CD14-positive monocyte (primary cell): ENCODE data around the gene PTPRN2. TPM values are rescaled to one million over a fixed set of nuclear protein-coding genes. Genes with fewer than 3 reads are reported as not detected.
A peak's percentile ranks its signal among the peaks of the same experiment; 100 is the strongest.

Source experiments
- DNase-seq, 3 donors: peaks; one replicate each; pipeline ENCODE4 v3.0.0-alpha.2; 2011 to 2022
- H2AFZ ChIP-seq: 2 replicates; pipeline ENCODE4 v1.6.0; 2012; ENCODE audit warnings: mild to moderate bottlenecking, low read depth, low read length, inconsistent platforms; ENCODE audit not compliant: insufficient read depth, poor library complexity, severe bottlenecking
- H3K27ac ChIP-seq, 2 donors: 1 replicate in 1 of 2; 2 replicates in 1 of 2; pipeline ENCODE4 v1.5.1; 2012 to 2013; ENCODE audit warnings: low read length in 2 of 2, control low read depth in 1 of 2, inconsistent platforms in 1 of 2, low read depth in 1 of 2, mild to moderate bottlenecking in 1 of 2
- H3K27me3 ChIP-seq, 2 donors: one replicate each; pipeline versions ENCODE4 v1.6.0 to v1.6.1; 2011 to 2013; ENCODE audit warnings: low read length in 2 of 2; ENCODE audit not compliant: control insufficient read depth in 2 of 2, insufficient read depth in 2 of 2
- H3K36me3 ChIP-seq, 2 donors: replicated peaks in 1 of 2; 1 replicate in 1 of 2; 2 replicates in 1 of 2; pipeline versions ENCODE4 v1.5.1 to v1.6.1; 2012 to 2013; ENCODE audit warnings: low read length in 2 of 2, control low read depth in 1 of 2, inconsistent platforms in 1 of 2, mild to moderate bottlenecking in 1 of 2; ENCODE audit not compliant: insufficient read depth in 2 of 2, control insufficient read depth in 1 of 2
- H3K4me1 ChIP-seq, 2 donors: 1 replicate in 1 of 2; 2 replicates in 1 of 2; pipeline versions ENCODE4 v1.5.1 to v1.6.1; 2012 to 2013; ENCODE audit warnings: low read length in 2 of 2, control low read depth in 1 of 2, inconsistent platforms in 1 of 2, mild to moderate bottlenecking in 1 of 2, moderate library complexity in 1 of 2; ENCODE audit not compliant: insufficient read depth in 2 of 2, control insufficient read depth in 1 of 2
- H3K4me2 ChIP-seq: replicated peaks from 2 replicates; pipeline ENCODE3; 2012; ENCODE audit warnings: low read length, moderate library complexity, mild to moderate bottlenecking; ENCODE audit not compliant: poor library complexity, severe bottlenecking; ENCODE audit errors: extremely low read depth
- H3K4me3 ChIP-seq, 3 experiments: fragments of 200-600 bp in 1 of 3; sonication (generic) in 1 of 3; replicated peaks in 1 of 3; 1 replicate in 2 of 3; 2 replicates in 1 of 3; pipeline ENCODE4 v1.5.1; 2011 to 2013; ENCODE audit warnings: low read length in 3 of 3, mild to moderate bottlenecking in 3 of 3, control low read depth in 2 of 3, low read depth in 2 of 3, inconsistent platforms in 1 of 3, moderate library complexity in 1 of 3
- H3K79me2 ChIP-seq: 2 replicates; pipeline ENCODE4 v1.6.0; 2012; ENCODE audit warnings: mild to moderate bottlenecking, control low read depth, inconsistent platforms, low read length, moderate library complexity; ENCODE audit not compliant: insufficient read depth
- H3K9ac ChIP-seq: 2 replicates; pipeline ENCODE4 v1.6.0; 2017; ENCODE audit warnings: low read length, mild to moderate bottlenecking; ENCODE audit not compliant: insufficient read depth, poor library complexity, severe bottlenecking
- H3K9me3 ChIP-seq, 2 donors: replicated peaks in 1 of 2; 1 replicate in 1 of 2; 2 replicates in 1 of 2; pipeline versions ENCODE4 v1.5.1 to v1.6.1; 2012 to 2013; ENCODE audit warnings: low read length in 2 of 2, control low read depth in 1 of 2; ENCODE audit not compliant: control insufficient read depth in 1 of 2, insufficient read depth in 1 of 2
- H4K20me1 ChIP-seq: 2 replicates; pipeline ENCODE4 v1.6.0; 2012; ENCODE audit warnings: mild to moderate bottlenecking, low read length, control low read depth, moderate library complexity; ENCODE audit not compliant: insufficient read depth
- H3K27ac Mint-ChIP-seq, 7 donors: one replicate each; pipeline ENCODE4 v1.8.0; 2020; ENCODE audit warnings: mild to moderate bottlenecking in 7 of 7, mixed read lengths in 7 of 7, moderate library complexity in 6 of 7, inconsistent platforms in 2 of 7
- H3K27me3 Mint-ChIP-seq, 3 donors: one replicate each; pipeline ENCODE4 v1.8.0; 2021 to 2022; ENCODE audit warnings: low read depth in 3 of 3, mild to moderate bottlenecking in 3 of 3, mixed read lengths in 3 of 3, moderate library complexity in 3 of 3, inconsistent platforms in 1 of 3
- H3K36me3 Mint-ChIP-seq, 2 donors: one replicate each; pipeline ENCODE4 v1.8.0; 2020; ENCODE audit warnings: mixed read lengths in 2 of 2, inconsistent platforms in 1 of 2, mild to moderate bottlenecking in 1 of 2
- H3K4me1 Mint-ChIP-seq: one replicate; pipeline ENCODE4 v1.8.0; 2020; ENCODE audit warnings: mild to moderate bottlenecking, mixed read lengths
- H3K4me3 Mint-ChIP-seq, 2 donors: one replicate each; pipeline ENCODE4 v1.8.0; 2020; ENCODE audit warnings: mild to moderate bottlenecking in 2 of 2, mixed read lengths in 2 of 2, moderate library complexity in 1 of 2
- H3K9me3 Mint-ChIP-seq, 7 donors: one replicate each; pipeline ENCODE4 v1.8.0; 2020 to 2022; ENCODE audit warnings: mixed read lengths in 7 of 7, mild to moderate bottlenecking in 6 of 7, moderate library complexity in 6 of 7, inconsistent platforms in 2 of 7
- CTCF ChIP-seq: fragments of 200-600 bp; IDR thresholded peaks from one replicate; pipeline ENCODE4 v1.8.0; 2022; ENCODE audit warnings: antibody characterized with exemption, mild to moderate bottlenecking
- WGBS: methylation state at CpG from one replicate; pipeline ENCODE4 v1.1.5; 2013; ENCODE audit warnings: missing lambda C conversion rate; ENCODE audit not compliant: insufficient coverage; 5-methylcytosine and 5-hydroxymethylcytosine counted together
- intact Hi-C, 2 donors: fragments of 100-400 bp; cut with micrococcal nuclease; formaldehyde crosslinking; loops; one replicate each; pipeline versions ENCODE4 v1.15.0 to v1.15.1; 2023
- polyA plus RNA-seq, 3 donors: library from polyadenylated mRNA; depleted of rRNA in 1 of 3; unstranded in 2 of 3; stranded (reverse) in 1 of 3; fragments of 300-500 nt in 2 of 3; fragments of >200 nt in 1 of 3; fragmentation: Illumina TruSeq in 2 of 3; gene quantifications; 1 replicate in 2 of 3; 2 replicates in 1 of 3; pipeline ENCODE4 v1.2.3, GENCODE V29; 2012 to 2021

PTPRN2 gene
- polyA plus RNA-seq, 3 donors = 0.25 to 1.4 (median 0.97) TPM

GRCh38 chr7:157499121-157499834 lies 1088.3 kb downstream of the PTPRN2 start:
- Mint-ChIP-seq H3K27me3 (peaks cover 12 to 20% (median 20%) of the 10 kb centered on the region in 3 donors), H3K4me3 (no peak overlapping the region), H3K27ac (peak overlapping the region in 1 of 7 donors; percentile 20), H3K4me1 (peaks cover 15% of the 10 kb centered on the region), H3K9me3 (peaks cover 2 to 22% (median 9%) of the 10 kb centered on the region in 7 donors), H3K36me3 (no peaks in the 10 kb centered on the region)
- Histone ChIP-seq H3K27ac (no peak overlapping the region), H3K4me3 (no peak overlapping the region), H2AFZ (no peak overlapping the region), H4K20me1 (no peaks in the 10 kb centered on the region), H3K4me1 (peaks cover 11 to 14% of the 10 kb centered on the region in 2 donors), H3K36me3 (no peaks in the 10 kb centered on the region), H3K9me3 (peaks cover 0 to 9% of the 10 kb centered on the region in 2 donors), H3K79me2 (no peaks in the 10 kb centered on the region), H3K4me2 (no peak overlapping the region), H3K9ac (no peak overlapping the region), H3K27me3 (no peaks in the 10 kb centered on the region)
- DNase-seq = no peak
- TF ChIP-seq CTCF = no peak
- intact Hi-C loops = loop anchor here in 1 of 2 donors (10.0 kb wide), 1 partner anchor 356 kb away; no protein-coding TSS in a partner anchor
- 91% methylated on average over 25 of the region's 27 CpGs for WGBS

GRCh38 chr7:157498657-157499056 lies 1089.0 kb downstream of the PTPRN2 start:
- intact Hi-C loops = loop anchor here in 1 of 2 donors (10.0 kb wide), 1 partner anchor 356 kb away; no protein-coding TSS in a partner anchor

More at GRCh38 chr7:157498657-157499056, 1089.0 kb downstream of the PTPRN2 start:
- 97% methylated on average over 12 of the region's 12 CpGs for WGBS
- no peak overlapping the region for H3K4me3 ChIP-seq
- no peak overlapping the region for H3K9ac ChIP-seq
- peaks cover 11 to 14% of the 10 kb centered on the region in 2 donors for H3K4me1 ChIP-seq
- no peaks in the 10 kb centered on the region for H4K20me1 ChIP-seq
- peaks cover 13 to 21% (median 18%) of the 10 kb centered on the region in 3 donors for H3K27me3 Mint-ChIP-seq
- no peak for DNase-seq
- peaks cover 0 to 4% of the 10 kb centered on the region in 2 donors for H3K27me3 ChIP-seq
- no peaks in the 10 kb centered on the region for H3K36me3 Mint-ChIP-seq
- H2AFZ ChIP-seq = no peak overlapping the region
- no peak overlapping the region for H3K27ac ChIP-seq
- no peak overlapping the region for H3K4me3 Mint-ChIP-seq
- H3K9me3 Mint-ChIP-seq = peaks cover 2 to 19% (median 9%) of the 10 kb centered on the region in 7 donors
- H3K36me3 ChIP-seq = no peaks in the 10 kb centered on the region
- peaks cover 0 to 6% of the 10 kb centered on the region in 2 donors for H3K9me3 ChIP-seq
- H3K4me2 ChIP-seq = no peak overlapping the region
- peak overlapping the region in 1 of 7 donors; percentile 23 for H3K27ac Mint-ChIP-seq
- no peak for TF ChIP-seq CTCF
- no peaks in the 10 kb centered on the region for H3K79me2 ChIP-seq
- H3K4me1 Mint-ChIP-seq = peaks cover 15% of the 10 kb centered on the region
